ENCODE data around the gene MB21D2.

DNA sequence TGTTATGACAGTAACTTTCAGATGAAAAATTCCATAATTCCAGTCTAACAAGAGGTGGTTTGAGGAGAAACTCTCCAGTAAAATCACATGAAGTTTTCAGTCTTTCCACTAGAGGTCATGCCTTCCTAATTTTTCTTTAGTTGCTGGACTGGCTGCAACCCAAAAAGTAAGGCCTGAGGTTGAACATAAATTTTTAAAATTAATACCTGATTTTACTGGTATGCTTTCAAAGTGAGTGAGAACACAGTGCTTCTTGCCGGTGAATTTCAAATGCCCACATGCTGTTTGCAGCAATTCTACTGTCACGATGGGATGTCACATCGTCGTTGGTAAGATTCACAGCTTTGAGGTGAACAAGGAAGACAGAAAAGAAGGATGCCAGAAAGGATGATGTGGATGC, 101.3 kb downstream of the MB21D2 start:
- TF ChIP-seq, protein P1, sequence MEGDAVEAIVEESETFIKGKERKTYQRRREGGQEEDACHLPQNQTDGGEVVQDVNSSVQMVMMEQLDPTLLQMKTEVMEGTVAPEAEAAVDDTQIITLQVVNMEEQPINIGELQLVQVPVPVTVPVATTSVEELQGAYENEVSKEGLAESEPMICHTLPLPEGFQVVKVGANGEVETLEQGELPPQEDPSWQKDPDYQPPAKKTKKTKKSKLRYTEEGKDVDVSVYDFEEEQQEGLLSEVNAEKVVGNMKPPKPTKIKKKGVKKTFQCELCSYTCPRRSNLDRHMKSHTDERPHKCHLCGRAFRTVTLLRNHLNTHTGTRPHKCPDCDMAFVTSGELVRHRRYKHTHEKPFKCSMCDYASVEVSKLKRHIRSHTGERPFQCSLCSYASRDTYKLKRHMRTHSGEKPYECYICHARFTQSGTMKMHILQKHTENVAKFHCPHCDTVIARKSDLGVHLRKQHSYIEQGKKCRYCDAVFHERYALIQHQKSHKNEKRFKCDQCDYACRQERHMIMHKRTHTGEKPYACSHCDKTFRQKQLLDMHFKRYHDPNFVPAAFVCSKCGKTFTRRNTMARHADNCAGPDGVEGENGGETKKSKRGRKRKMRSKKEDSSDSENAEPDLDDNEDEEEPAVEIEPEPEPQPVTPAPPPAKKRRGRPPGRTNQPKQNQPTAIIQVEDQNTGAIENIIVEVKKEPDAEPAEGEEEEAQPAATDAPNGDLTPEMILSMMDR (IDR thresholded peaks at IDR 0.05; ENCODE audit: insufficient read depth, low read length, poor library complexity, severe bottlenecking) = peak; percentile 34
- TF ChIP-seq EZH2phosphoT487 (conservative IDR thresholded peaks at IDR 0.05; ENCODE audit: low read length) = no peak

Data from SU-DHL-6 (cell line).